ENCODE data around the gene CCDC191.

- TF ChIP-seq CTCF (optimal IDR thresholded peaks at IDR 0.05 in 1 of 3, IDR thresholded peaks at IDR 0.05 in 1 of 3, conservative IDR thresholded peaks at IDR 0.05 in 1 of 3; ENCODE audit: extremely low read depth in 1 of 3, insufficient read depth in 2 of 3, low read length in 3 of 3): no peak
- no peak for TF ChIP-seq EZH2 (IDR thresholded peaks at IDR 0.05; ENCODE audit: low read length)
Measured at GRCh38 chr3:114080201-114080600, 23.9 kb upstream of the CCDC191 start.

All from keratinocyte (primary cell).